K562 (cell line): Measurements from ENCODE around the gene ATXN7. TPM values are rescaled to one million over a fixed set of nuclear protein-coding genes. Genes with fewer than 3 reads are reported as not detected.

Experiments
- ATAC-seq: fragments of 200-7000 bp; cut with Tn5 transposase; 3 replicates; pipeline ENCODE4 v1.9.1; 2020; ENCODE audit warnings: moderate library complexity
- BruUV-seq: library from RNA; stranded (reverse); fragments of 400-500 nt; replicated peaks from 2 replicates; lab custom pipeline; 2021; lab: Mats Ljungman, UMichigan
- CTCF ChIA-PET: fragments of 300-600 bp; formaldehyde crosslinking; extraction: SDS; loops from one replicate; lab custom pipeline; 2021; ENCODE audit warnings: low intra/inter-chr PET ratio; lab: Yijun Ruan, JAX
- POLR2A ChIA-PET: fragments of 300-600, 350-650 bp; sonication (Branson Sonifier 250); formaldehyde crosslinking; extraction: SDS; loops from one replicate; lab custom pipeline; 2021; ENCODE audit warnings: antibody characterized with exemption, inconsistent platforms; lab: Yijun Ruan, JAX
- DNase-seq, 4 experiments: peaks; one replicate each; pipeline versions ENCODE4 v3.0.0 to v3.0.0-alpha.2; 2011 to 2018; ENCODE audit warnings: low spot score in 3 of 4, mixed read lengths in 3 of 4; ENCODE audit errors: extremely low read depth in 1 of 4
- FAIRE-seq: peaks from 2 replicates; lab custom pipeline; 2011; peaks lifted over from hg19 to GRCh38; lab: Jason Lieb, UNC
- H2AFZ ChIP-seq: 2 replicates; pipeline ENCODE4 v1.6.0; 2011; ENCODE audit warnings: low read depth, low read length, control low read depth, inconsistent platforms
- H3K27ac ChIP-seq: fragments of 200-600 bp; 3 replicates; pipeline ENCODE4 v1.8.0; 2011; ENCODE audit warnings: low read depth, mild to moderate bottlenecking, control low read depth, inconsistent platforms, low read length, moderate library complexity, mixed read lengths; ENCODE audit errors: extremely low read depth
- H3K27me3 ChIP-seq, 2 experiments: fragments of 300-600 bp in 1 of 2; 2 replicates in 1 of 2; 3 replicates in 1 of 2; pipeline versions ENCODE4 v1.6.0 to v1.8.0; 2011; ENCODE audit warnings: inconsistent platforms in 2 of 2, low read length in 2 of 2, mild to moderate bottlenecking in 1 of 2, mixed read lengths in 1 of 2, moderate library complexity in 1 of 2; ENCODE audit not compliant: control insufficient read depth in 2 of 2, insufficient read depth in 2 of 2
- H3K36me3 ChIP-seq: fragments of 300-600 bp; 3 replicates; pipeline ENCODE4 v1.8.0; 2011; ENCODE audit warnings: mild to moderate bottlenecking, low read length, inconsistent platforms; ENCODE audit not compliant: control insufficient read depth, insufficient read depth
- H3K4me1 ChIP-seq, 2 experiments: fragments of 200-600 bp in 1 of 2; replicated peaks in 1 of 2; 2 replicates in 1 of 2; 3 replicates in 1 of 2; pipeline versions ENCODE4 v1.5.1 to v1.8.0; 2011; ENCODE audit warnings: inconsistent platforms in 2 of 2, low read length in 2 of 2, mild to moderate bottlenecking in 1 of 2, mixed read lengths in 1 of 2, moderate library complexity in 1 of 2; ENCODE audit not compliant: control insufficient read depth in 2 of 2, insufficient read depth in 2 of 2
- H3K4me2 ChIP-seq: 2 replicates; pipeline ENCODE4 v1.6.1; 2011; ENCODE audit warnings: low read length, control low read depth, inconsistent platforms, mixed read lengths; ENCODE audit not compliant: insufficient read depth
- H3K4me3 ChIP-seq: fragments of 200-600 bp; sonication (generic), shearing (Covaris generic); 2 replicates; pipeline ENCODE4 v1.5.1; 2016; ENCODE audit warnings: control low read depth, inconsistent platforms
- H3K79me2 ChIP-seq: fragments of 200-600 bp; 3 replicates; pipeline ENCODE4 v1.8.0; 2011; ENCODE audit warnings: low read length, inconsistent platforms; ENCODE audit not compliant: control insufficient read depth, insufficient read depth
- H3K9ac ChIP-seq, 2 experiments: 2 replicates each; pipeline versions ENCODE4 v1.6.0 to v1.6.1; 2011; ENCODE audit warnings: low read depth in 2 of 2, low read length in 2 of 2, control low read depth in 1 of 2, inconsistent platforms in 1 of 2, mild to moderate bottlenecking in 1 of 2, mixed read lengths in 1 of 2; ENCODE audit not compliant: insufficient read depth in 1 of 2
- H3K9me1 ChIP-seq: one replicate; pipeline ENCODE4 v1.6.0; 2011; ENCODE audit warnings: inconsistent platforms, mild to moderate bottlenecking, low read length, moderate library complexity; ENCODE audit not compliant: control insufficient read depth, insufficient read depth
- H3K9me3 ChIP-seq: replicated peaks from 2 replicates; pipeline ENCODE4 v1.5.1; 2011; ENCODE audit warnings: low read depth, low read length, inconsistent platforms; ENCODE audit not compliant: control insufficient read depth, insufficient read depth
- H4K20me1 ChIP-seq: replicated peaks from 2 replicates; pipeline ENCODE4 v1.6.1; 2011; ENCODE audit warnings: low read length, inconsistent platforms, mixed read lengths; ENCODE audit not compliant: control insufficient read depth, insufficient read depth
- CSDE1 ChIP-seq, 2 experiments: fragments of 450-650 bp; IDR thresholded peaks; 2 replicates each; pipeline ENCODE4 v1.6.1; 2016; ENCODE audit warnings: mild to moderate bottlenecking in 1 of 2
- CTBP1 ChIP-seq: fragments of 450-650 bp; IDR thresholded peaks from 2 replicates; pipeline ENCODE4 v1.6.1; 2016; ENCODE audit warnings: borderline replicate concordance
- HMGXB4 ChIP-seq: sonication (generic); formaldehyde crosslinking; IDR thresholded peaks from 2 replicates; pipeline ENCODE4 v1.8.1; 2023; ENCODE audit warnings: mild to moderate bottlenecking, missing genetic modification reagents
- IFI16 ChIP-seq: fragments of 250-450 bp; sonication (Bioruptor Pico); IDR thresholded peaks from 2 replicates; pipeline ENCODE4 v2.1.2; 2022; ENCODE audit warnings: mild to moderate bottlenecking, inconsistent platforms
- MNT ChIP-seq, 2 experiments: fragments of 450-650 bp; conservative IDR thresholded peaks; 2 replicates each; pipeline ENCODE4 v1.6.1; 2017; ENCODE audit warnings: mild to moderate bottlenecking in 2 of 2, moderate library complexity in 2 of 2
- PHF20 ChIP-seq: fragments of 450-650 bp; IDR thresholded peaks from 2 replicates; pipeline ENCODE4 v1.6.1; 2018; ENCODE audit not compliant: partially characterized antibody
- PRPF4 ChIP-seq: fragments of 200-400 bp; formaldehyde crosslinking; IDR thresholded peaks from one replicate; pipeline ENCODE4 v1.6.1; 2017; ENCODE audit warnings: low read length, low read depth, mild to moderate bottlenecking; ENCODE audit not compliant: insufficient read depth, poor library complexity, severe bottlenecking
- SAFB2 ChIP-seq: fragments of 200-400 bp; formaldehyde crosslinking; IDR thresholded peaks from 2 replicates; pipeline ENCODE4 v1.6.1; 2018; ENCODE audit warnings: borderline replicate concordance, low read length, low read depth, moderate library complexity; ENCODE audit not compliant: severe bottlenecking
- TSC22D4 ChIP-seq: fragments of 450-650 bp; IDR thresholded peaks from 2 replicates; pipeline ENCODE4 v1.6.1; 2016; ENCODE audit warnings: missing genetic modification characterization, missing biosample characterization, control low read depth
- YBX1 ChIP-seq: fragments of 450-650 bp; IDR thresholded peaks from 2 replicates; pipeline ENCODE4 v1.7.1; 2016; ENCODE audit warnings: mild to moderate bottlenecking
- ZBTB43 ChIP-seq: sonication (generic); formaldehyde crosslinking; IDR thresholded peaks from 2 replicates; pipeline ENCODE4 v1.8.0; 2023; ENCODE audit warnings: mild to moderate bottlenecking, missing genetic modification reagents
- ZFPM2 ChIP-seq: fragments of 250-450 bp; sonication (Bioruptor Pico); IDR thresholded peaks from 2 replicates; pipeline ENCODE4 v1.5.1; 2022; ENCODE audit warnings: mild to moderate bottlenecking
- WGBS: fragments of 100-300 bp; shearing (Covaris generic); methylation state at CpG from one replicate; pipeline ENCODE4 v1.1.6; 2016; ENCODE audit warnings: low coverage, mixed read lengths; ENCODE audit not compliant: insufficient coverage; ENCODE audit errors: missing lambda C conversion rate; 5-methylcytosine and 5-hydroxymethylcytosine counted together
- in situ Hi-C: fragments of 300-500 bp; cut with MboI; formaldehyde crosslinking; loops from 4 replicates; pipeline ENCODE4 v1.15.0; 2018; ENCODE audit warnings: inconsistent platforms, mixed read lengths
- intact Hi-C: fragments of 100-400 bp; cut with micrococcal nuclease; formaldehyde crosslinking; loops from 2 replicates; pipeline ENCODE4 v1.14.2; 2022
- polyA plus RNA-seq, 8 experiments: library from polyadenylated mRNA; depleted of rRNA in 4 of 8; stranded (reverse) in 5 of 8; unstranded in 3 of 8; fragments of >200 nt; fragmentation: Nextera tagmentation in 2 of 8; fragmentation: Illumina TruSeq in 1 of 8; extraction: Ambion mirVana in 2 of 8; extraction: Trizol in 1 of 8; gene quantifications; 2 replicates each; pipeline versions ENCODE4 v1.2.1 to v1.2.3, GENCODE V29; 2011 to 2014; ENCODE audit warnings: inconsistent platforms in 1 of 8, missing spikeins in 1 of 8
- total RNA-seq, 7 experiments: library from RNA; depleted of rRNA in 6 of 7; stranded (reverse); fragments of >200 nt in 6 of 7; fragmentation: Illumina TruSeq in 2 of 7; extraction: Trizol in 2 of 7; gene quantifications; 2 replicates each; pipeline versions ENCODE4 v1.2.1 to v1.2.3, GENCODE V29; 2011 to 2021; ENCODE audit warnings: low replicate concordance in 1 of 7

Gene ATXN7
- total and polyA plus RNA-seq, 9 of the 15 experiments (the other 6 are each of a cell fraction or from before 2014, with no cell fraction given): 0.41 to 9.2 (median 6.7) TPM

GRCh38 chr3:63841704-63842103, 22.0 kb upstream of the ATXN7 start:
- peaks cover 12% of the 10 kb centered on the region; the same call in 2 of the 3 replicates for H3K79me2 ChIP-seq
- BruUV-seq: no TSS peak
- FAIRE-seq: no peak
- DNase-seq: no peak
- peaks cover 6% of the 10 kb centered on the region; the same call in 1 of the 3 replicates for H3K36me3 ChIP-seq
- 60% methylated on average over 1 of the region's 1 CpG for WGBS
- intact Hi-C loops: loop anchor here (10.0 kb wide), 1 partner anchor 173 kb away; no protein-coding TSS in a partner anchor
- ChIA-PET POLR2A (no interaction called here), CTCF (no interaction called here)
- H2AFZ ChIP-seq: no peak overlapping the region
- H4K20me1 ChIP-seq: no peaks in the 10 kb centered on the region
- H3K9me1 ChIP-seq: no peaks in the 10 kb centered on the region
- no peaks in the 10 kb centered on the region for H3K27me3 ChIP-seq
- H3K9ac ChIP-seq: no peak overlapping the region
- H3K27ac ChIP-seq: no peak overlapping the region
- ATAC-seq: no peak
- no peak overlapping the region for H3K4me2 ChIP-seq
- no peak overlapping the region for H3K4me3 ChIP-seq
- no peaks in the 10 kb centered on the region for H3K9me3 ChIP-seq
- in situ Hi-C loops: no loop called here
- H3K4me1 ChIP-seq: no peaks in the 10 kb centered on the region
- TF ChIP-seq ZBTB43 (CRISPR knock-in tag): no peak
- no peak for TF ChIP-seq ZFPM2 (CRISPR knock-in tag)
- no peak for TF ChIP-seq IFI16
- no peak for TF ChIP-seq TSC22D4 (tag)
- no peak for TF ChIP-seq CTBP1
- TF ChIP-seq HMGXB4 (CRISPR knock-in tag): no peak
- no peak for TF ChIP-seq PRPF4
- TF ChIP-seq CSDE1 (IDR thresholded peaks at IDR 0.05): no peak
- no peak for TF ChIP-seq SAFB2
- TF ChIP-seq PHF20: no peak
- TF ChIP-seq MNT (conservative IDR thresholded peaks at IDR 0.05): no peak
- no peak for TF ChIP-seq YBX1
